GM12878 (cell line): Measurements from ENCODE around the gene GLE1. TPM values are rescaled to one million over a fixed set of nuclear protein-coding genes. Genes with fewer than 3 reads are reported as not detected.

Source experiments
- ATAC-seq: fragments of 200-7000 bp; cut with Tn5 transposase; 3 replicates; pipeline ENCODE4 v1.9.1; 2020; ENCODE audit warnings: mild to moderate bottlenecking, moderate library complexity
- BruUV-seq: library from RNA; stranded (reverse); fragments of 400-500 nt; replicated peaks from 2 replicates; lab custom pipeline; 2021; lab: Mats Ljungman, UMichigan
- CTCF ChIA-PET: fragments of 300-600 bp; sonication (Branson Sonifier 250); formaldehyde crosslinking; extraction: SDS; loops from one replicate; lab custom pipeline; 2021; ENCODE audit warnings: inconsistent platforms; lab: Yijun Ruan, JAX
- POLR2A ChIA-PET: fragments of 350-600 bp; formaldehyde crosslinking; extraction: SDS; loops from one replicate; lab custom pipeline; 2021; ENCODE audit warnings: inconsistent platforms; lab: Charles Lee
- RAD21 ChIA-PET: fragments of 300-600 bp; sonication (Branson Sonifier 250); formaldehyde crosslinking; loops from one replicate; lab custom pipeline; 2023; ENCODE audit warnings: antibody characterized with exemption; ENCODE audit not compliant: unreplicated experiment; lab: Charles Lee
- SMC1A ChIA-PET: fragments of 300-600 bp; sonication (Branson Sonifier 250); formaldehyde crosslinking; loops from one replicate; lab custom pipeline; 2023; ENCODE audit not compliant: unreplicated experiment, uncharacterized antibody; lab: Charles Lee
- DNase-seq: peaks from one replicate; pipeline ENCODE4 v3.0.0-alpha.2; 2011; ENCODE audit warnings: low read depth, low spot score
- FAIRE-seq: peaks from 3 replicates; lab custom pipeline; 2011; peaks lifted over from hg19 to GRCh38; lab: Jason Lieb, UNC
- H2AFZ ChIP-seq: 2 replicates; pipeline ENCODE4 v1.6.0; 2011; ENCODE audit warnings: low read depth, low read length, control low read depth; ENCODE audit not compliant: control insufficient read depth
- H3K27ac ChIP-seq: 2 replicates; pipeline ENCODE4 v1.5.1; 2011; ENCODE audit warnings: control low read depth; ENCODE audit not compliant: control insufficient read depth, insufficient read depth
- H3K27me3 ChIP-seq, 2 experiments: replicated peaks in 1 of 2; 2 replicates each; pipeline versions ENCODE4 v1.6.0 to v1.6.1; 2011; ENCODE audit warnings: low read length in 1 of 2; ENCODE audit not compliant: control insufficient read depth in 2 of 2, insufficient read depth in 2 of 2
- H3K36me3 ChIP-seq, 2 experiments: 2 replicates each; pipeline ENCODE4 v1.5.1; 2011; ENCODE audit warnings: low read length in 1 of 2; ENCODE audit not compliant: control insufficient read depth in 2 of 2, insufficient read depth in 2 of 2
- H3K4me1 ChIP-seq: 2 replicates; pipeline ENCODE4 v1.6.1; 2011; ENCODE audit warnings: mild to moderate bottlenecking, low read length, moderate library complexity, mixed read lengths; ENCODE audit not compliant: control insufficient read depth, insufficient read depth
- H3K4me2 ChIP-seq: 2 replicates; pipeline ENCODE4 v1.6.0; 2011; ENCODE audit warnings: control low read depth; ENCODE audit not compliant: control insufficient read depth, insufficient read depth
- H3K4me3 ChIP-seq: fragments of 200-600 bp; sonication (generic); 2 replicates; pipeline ENCODE4 v1.5.1; 2016
- H3K79me2 ChIP-seq: 2 replicates; pipeline ENCODE4 v1.6.0; 2011; ENCODE audit warnings: low read length; ENCODE audit not compliant: control insufficient read depth, insufficient read depth
- H3K9ac ChIP-seq: 2 replicates; pipeline ENCODE4 v1.8.0; 2011; ENCODE audit warnings: low read length, control low read depth, mixed read lengths; ENCODE audit not compliant: control insufficient read depth, insufficient read depth
- H3K9me3 ChIP-seq: replicated peaks from 3 replicates; pipeline ENCODE4 v1.5.1; 2011; ENCODE audit warnings: mild to moderate bottlenecking, low read length; ENCODE audit not compliant: control insufficient read depth, insufficient read depth
- H4K20me1 ChIP-seq: 2 replicates; pipeline ENCODE4 v1.6.0; 2011; ENCODE audit not compliant: control insufficient read depth, insufficient read depth
- BRCA1 ChIP-seq: IDR thresholded peaks from 2 replicates; pipeline ENCODE4 v1.6.1; 2011; ENCODE audit warnings: low read depth, low read length, improper control_type of control experiment
- FOXM1 ChIP-seq: IDR thresholded peaks from 2 replicates; pipeline ENCODE4 v1.6.1; 2012; ENCODE audit warnings: low read depth, mild to moderate bottlenecking, inconsistent platforms, low read length, moderate library complexity
- IKZF1 ChIP-seq: fragments of 450-650 bp; conservative IDR thresholded peaks from 2 replicates; pipeline ENCODE4 v1.6.1; 2017; ENCODE audit warnings: antibody characterized with exemption, mild to moderate bottlenecking
- MYC ChIP-seq: IDR thresholded peaks from 2 replicates; pipeline ENCODE4 v1.6.1; 2011; ENCODE audit warnings: mild to moderate bottlenecking, low read length, moderate library complexity, inconsistent platforms; ENCODE audit not compliant: insufficient read depth, insufficient replicate concordance, insufficient read length, severe bottlenecking
- PML ChIP-seq: IDR thresholded peaks from 2 replicates; pipeline ENCODE4 v1.6.1; 2012; ENCODE audit warnings: low read length, inconsistent platforms
- POU2F2 ChIP-seq: IDR thresholded peaks from 3 replicates; pipeline ENCODE4 v1.6.1; 2011; ENCODE audit warnings: low read depth, mild to moderate bottlenecking, low read length, borderline replicate concordance
- RELA ChIP-seq: fragments of 450-650 bp; IDR thresholded peaks from 2 replicates; pipeline ENCODE4 v1.8.0; 2014; ENCODE audit warnings: borderline replicate concordance; ENCODE audit not compliant: partially characterized antibody
- STAT1 ChIP-seq: fragments of 450-650 bp; conservative IDR thresholded peaks from 2 replicates; pipeline ENCODE4 v1.6.1; 2014; ENCODE audit warnings: antibody characterized with exemption, mild to moderate bottlenecking
- SUPT20H ChIP-seq: IDR thresholded peaks from 2 replicates; pipeline ENCODE4 v1.6.1; 2011; ENCODE audit warnings: low read depth, mild to moderate bottlenecking, low read length, moderate library complexity, borderline replicate concordance; ENCODE audit not compliant: control insufficient read depth
- WGBS: methylation state at CpG from one replicate; pipeline ENCODE4 v1.1.6; 2016; ENCODE audit warnings: low lambda C conversion rate; ENCODE audit not compliant: insufficient replicate concordance, insufficient coverage; ENCODE audit errors: missing lambda C conversion rate; 5-methylcytosine and 5-hydroxymethylcytosine counted together
- in situ Hi-C: fragments of 300-500 bp; cut with MboI; formaldehyde crosslinking; loops from 9 replicates; pipeline ENCODE4 v1.14.3; 2018; ENCODE audit warnings: mixed read lengths
- intact Hi-C: fragments of 100-400 bp; cut with micrococcal nuclease; formaldehyde crosslinking; loops from one replicate; pipeline ENCODE4 v1.14.2; 2022; ENCODE audit not compliant: unreplicated experiment
- polyA plus RNA-seq, 11 experiments: library from polyadenylated mRNA; depleted of rRNA in 4 of 11; unstranded in 6 of 11; stranded (reverse) in 5 of 11; fragments of >200 nt; fragmentation: Nextera tagmentation in 4 of 11; fragmentation: Illumina TruSeq in 1 of 11; extraction: Ambion mirVana in 4 of 11; extraction: Trizol in 1 of 11; gene quantifications; 1 replicate in 1 of 11; 2 replicates in 10 of 11; pipeline versions ENCODE4 v1.2.1 to v1.2.3, GENCODE V29; 2011 to 2016; ENCODE audit warnings: inconsistent platforms in 2 of 11, missing spikeins in 2 of 11, low read depth in 1 of 11
- total RNA-seq, 4 experiments: library from RNA; depleted of rRNA in 3 of 4; stranded (reverse); fragments of >200 nt in 3 of 4; fragmentation: Illumina TruSeq in 1 of 4; extraction: Trizol in 1 of 4; gene quantifications; 2 replicates each; pipeline versions ENCODE4 v1.2.1 to v1.2.3, GENCODE V29; 2013 to 2021
- TF ChIP-seq, protein P1 (sequence below): fragments of 450-650 bp; IDR thresholded peaks from 2 replicates; pipeline ENCODE4 v1.6.1; 2017; ENCODE audit warnings: mild to moderate bottlenecking, low read depth, inconsistent platforms; ENCODE audit not compliant: poor library complexity, severe bottlenecking

GLE1 gene
- total and polyA plus RNA-seq, 10 of the 15 experiments (the other 5 are each of a cell fraction or from before 2014, with no cell fraction given): 17.4 to 52.0 (median 37.7) TPM

DNA sequence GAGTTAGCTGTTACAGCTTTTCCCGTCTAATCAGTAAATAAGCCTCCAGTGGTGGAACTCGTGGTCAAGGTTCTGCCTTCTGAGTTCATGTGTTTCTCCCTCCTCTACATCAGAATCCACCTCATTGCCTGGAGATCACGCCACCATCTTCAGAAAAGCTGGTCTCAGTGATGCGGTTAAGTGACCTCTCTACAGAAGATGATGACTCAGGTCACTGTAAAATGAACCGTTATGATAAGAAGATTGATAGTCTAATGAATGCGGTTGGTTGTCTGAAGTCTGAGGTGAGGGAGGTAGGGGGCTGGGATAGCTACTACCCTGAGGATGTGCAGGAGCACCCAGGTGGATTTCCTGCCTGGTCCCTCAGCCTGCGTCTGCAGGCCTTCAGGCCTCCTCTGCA lies 35.4 kb upstream of the GLE1 start:
- ChIA-PET POLR2A (no interaction called here), SMC1A (interaction anchor here (0.6 to 1.3 kb wide), 2 partner anchors 20 to 1235 kb away, joined by 3 read pairs; no protein-coding TSS in a partner anchor), RAD21 (interaction anchor here (0.5 kb wide), 1 partner anchor 10 kb away, joined by 3 read pairs; no protein-coding TSS in a partner anchor), CTCF (interaction anchor here (1.3 to 1.4 kb wide), 4 partner anchors 9 to 107 kb away, joined by 4 to 7 read pairs (median 4); no protein-coding TSS in a partner anchor)
- peaks cover 11 to 14% of the 10 kb centered on the region in 2 experiments for H3K36me3 ChIP-seq
- H3K4me2 ChIP-seq: no peak overlapping the region
- no peaks in the 10 kb centered on the region for H3K27me3 ChIP-seq
- H3K9me3 ChIP-seq: no peaks in the 10 kb centered on the region
- no peak overlapping the region for H2AFZ ChIP-seq
- no peaks in the 10 kb centered on the region for H3K4me1 ChIP-seq
- FAIRE-seq (no peak), DNase-seq (no peak), ATAC-seq (no peak)
- no peaks in the 10 kb centered on the region for H4K20me1 ChIP-seq
- no peak overlapping the region for H3K27ac ChIP-seq
- H3K4me3 ChIP-seq: no peak overlapping the region
- TSS peak; percentile 52 for BruUV-seq
- TF ChIP-seq BRCA1: no peak
- no peak for TF ChIP-seq SUPT20H
- TF ChIP-seq PML: no peak
- TF ChIP-seq, protein P1, sequence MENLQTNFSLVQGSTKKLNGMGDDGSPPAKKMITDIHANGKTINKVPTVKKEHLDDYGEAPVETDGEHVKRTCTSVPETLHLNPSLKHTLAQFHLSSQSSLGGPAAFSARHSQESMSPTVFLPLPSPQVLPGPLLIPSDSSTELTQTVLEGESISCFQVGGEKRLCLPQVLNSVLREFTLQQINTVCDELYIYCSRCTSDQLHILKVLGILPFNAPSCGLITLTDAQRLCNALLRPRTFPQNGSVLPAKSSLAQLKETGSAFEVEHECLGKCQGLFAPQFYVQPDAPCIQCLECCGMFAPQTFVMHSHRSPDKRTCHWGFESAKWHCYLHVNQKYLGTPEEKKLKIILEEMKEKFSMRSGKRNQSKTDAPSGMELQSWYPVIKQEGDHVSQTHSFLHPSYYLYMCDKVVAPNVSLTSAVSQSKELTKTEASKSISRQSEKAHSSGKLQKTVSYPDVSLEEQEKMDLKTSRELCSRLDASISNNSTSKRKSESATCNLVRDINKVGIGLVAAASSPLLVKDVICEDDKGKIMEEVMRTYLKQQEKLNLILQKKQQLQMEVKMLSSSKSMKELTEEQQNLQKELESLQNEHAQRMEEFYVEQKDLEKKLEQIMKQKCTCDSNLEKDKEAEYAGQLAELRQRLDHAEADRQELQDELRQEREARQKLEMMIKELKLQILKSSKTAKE: no peak
- TF ChIP-seq MYC: no peak
- TF ChIP-seq IKZF1: no peak
- TF ChIP-seq POU2F2: no peak
- no peak for TF ChIP-seq FOXM1
- no peak for TF ChIP-seq STAT1
- no peak for TF ChIP-seq RELA
- intact Hi-C loops: no loop called here
- in situ Hi-C loops: no loop called here
- 98% methylated on average over 7 of the region's 7 CpGs for WGBS
- H3K79me2 ChIP-seq: no peaks in the 10 kb centered on the region
- no peak overlapping the region for H3K9ac ChIP-seq
